AG04450 (cell line): ENCODE data around the gene NHERF1. TPM values are rescaled to one million over a fixed set of nuclear protein-coding genes. Genes with fewer than 3 reads are reported as not detected.

ENCODE experiments used
- CTCF ChIA-PET: fragments of 300-600, 350-600 bp; formaldehyde crosslinking; extraction: SDS; loops from one replicate; lab custom pipeline; 2022; ENCODE audit warnings: antibody characterized with exemption, inconsistent platforms; lab: Charles Lee
- POLR2A ChIA-PET: fragments of 350-600 bp; formaldehyde crosslinking; extraction: SDS; loops from one replicate; lab custom pipeline; 2021; ENCODE audit warnings: antibody characterized with exemption, inconsistent platforms; lab: Yijun Ruan, JAX
- DNase-seq: peaks from one replicate; pipeline ENCODE4 v3.0.0-alpha.2; 2011; ENCODE audit warnings: low read depth, low spot score
- H3K27ac ChIP-seq: one replicate; pipeline ENCODE4 v1.5.1; 2012; ENCODE audit warnings: low read depth, low read length, control low read depth
- H3K27me3 ChIP-seq: one replicate; pipeline ENCODE4 v1.6.0; 2012; ENCODE audit warnings: low read length; ENCODE audit not compliant: control insufficient read depth, insufficient read depth
- H3K4me3 ChIP-seq: 2 replicates; pipeline ENCODE4 v1.5.1; 2011; ENCODE audit warnings: mild to moderate bottlenecking, low read depth, low read length, control low read depth
- H3K9me3 ChIP-seq: 2 replicates; pipeline ENCODE4 v1.5.1; 2012; ENCODE audit warnings: low read length; ENCODE audit not compliant: control insufficient read depth, insufficient read depth
- polyA plus RNA-seq: library from polyadenylated mRNA; depleted of rRNA; stranded (reverse); fragments of >200 nt; gene quantifications from 2 replicates; pipeline ENCODE4 v1.2.3, GENCODE V29; 2011
- TF ChIP-seq, protein P1 (sequence below): IDR thresholded peaks from 2 replicates; pipeline ENCODE4 v1.5.1; 2011; ENCODE audit warnings: low read depth, low read length, control low read depth, inconsistent platforms

NHERF1 gene
- polyA plus RNA-seq, 1 experiment, result 10.5 TPM

- POLR2A ChIA-PET, result no interaction called here
- CTCF ChIA-PET, result interaction anchor here (0.6 to 2.5 kb wide), 4 partner anchors 8 to 62 kb away, joined by 3 to 18 read pairs (median 4); no protein-coding TSS in a partner anchor
- no peak for DNase-seq
Measured at GRCh38 chr17:74779501-74779900, 31.1 kb downstream of the NHERF1 start.

DNA sequence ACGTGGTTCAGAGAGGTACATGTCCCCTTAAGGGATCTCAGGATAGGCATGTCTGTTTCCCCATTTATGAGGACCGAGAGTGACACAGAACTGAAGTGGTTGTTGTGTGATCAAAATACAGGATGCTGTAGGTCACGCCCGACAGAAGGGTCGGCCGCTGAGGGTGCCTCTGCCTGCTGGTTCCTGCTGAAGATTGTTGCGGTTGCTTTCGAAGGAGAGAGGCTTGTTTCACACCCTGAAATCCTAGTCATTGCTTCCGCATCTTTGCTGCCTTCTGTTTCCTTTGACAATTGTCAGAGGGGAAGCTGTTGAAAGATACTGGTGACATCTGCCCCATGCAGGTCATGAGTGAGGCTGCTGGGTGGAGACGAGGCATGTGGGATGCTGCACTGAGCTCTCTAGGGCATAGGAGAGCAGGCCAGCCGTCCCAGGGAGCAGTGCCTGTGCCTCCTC lies 31.5 kb downstream of the NHERF1 start:
- no peak for DNase-seq
- no peak overlapping the region for H3K4me3 ChIP-seq
- ChIA-PET CTCF (interaction anchor here (0.6 to 2.5 kb wide), 3 partner anchors 12 to 62 kb away, joined by 3 to 18 read pairs (median 5); no protein-coding TSS in a partner anchor), POLR2A (no interaction called here)
- TF ChIP-seq, protein P1, sequence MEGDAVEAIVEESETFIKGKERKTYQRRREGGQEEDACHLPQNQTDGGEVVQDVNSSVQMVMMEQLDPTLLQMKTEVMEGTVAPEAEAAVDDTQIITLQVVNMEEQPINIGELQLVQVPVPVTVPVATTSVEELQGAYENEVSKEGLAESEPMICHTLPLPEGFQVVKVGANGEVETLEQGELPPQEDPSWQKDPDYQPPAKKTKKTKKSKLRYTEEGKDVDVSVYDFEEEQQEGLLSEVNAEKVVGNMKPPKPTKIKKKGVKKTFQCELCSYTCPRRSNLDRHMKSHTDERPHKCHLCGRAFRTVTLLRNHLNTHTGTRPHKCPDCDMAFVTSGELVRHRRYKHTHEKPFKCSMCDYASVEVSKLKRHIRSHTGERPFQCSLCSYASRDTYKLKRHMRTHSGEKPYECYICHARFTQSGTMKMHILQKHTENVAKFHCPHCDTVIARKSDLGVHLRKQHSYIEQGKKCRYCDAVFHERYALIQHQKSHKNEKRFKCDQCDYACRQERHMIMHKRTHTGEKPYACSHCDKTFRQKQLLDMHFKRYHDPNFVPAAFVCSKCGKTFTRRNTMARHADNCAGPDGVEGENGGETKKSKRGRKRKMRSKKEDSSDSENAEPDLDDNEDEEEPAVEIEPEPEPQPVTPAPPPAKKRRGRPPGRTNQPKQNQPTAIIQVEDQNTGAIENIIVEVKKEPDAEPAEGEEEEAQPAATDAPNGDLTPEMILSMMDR, result no peak
- H3K27me3 ChIP-seq, result no peaks in the 10 kb centered on the region
- H3K27ac ChIP-seq, result no peak overlapping the region
- H3K9me3 ChIP-seq, result no peaks in the 10 kb centered on the region

More at GRCh38 chr17:74779501-74779900, 31.1 kb downstream of the NHERF1 start:
- Histone ChIP-seq H3K4me3 (no peak overlapping the region), H3K27me3 (no peaks in the 10 kb centered on the region), H3K27ac (no peak overlapping the region), H3K9me3 (no peaks in the 10 kb centered on the region)
- TF ChIP-seq, protein P1, result no peak

- POLR2A ChIA-PET, result no interaction called here
- no peak for DNase-seq
- CTCF ChIA-PET, result interaction anchor here (2.5 kb wide), 1 partner anchor 11 kb away, joined by 18 read pairs; no protein-coding TSS in a partner anchor
- no peaks in the 10 kb centered on the region for H3K27me3 ChIP-seq
- no peak overlapping the region for H3K27ac ChIP-seq
- TF ChIP-seq, protein P1, result no peak
- no peak overlapping the region for H3K4me3 ChIP-seq
- no peaks in the 10 kb centered on the region for H3K9me3 ChIP-seq
Measured at GRCh38 chr17:74780443-74781238, 32.2 kb downstream of the NHERF1 start.

DNA sequence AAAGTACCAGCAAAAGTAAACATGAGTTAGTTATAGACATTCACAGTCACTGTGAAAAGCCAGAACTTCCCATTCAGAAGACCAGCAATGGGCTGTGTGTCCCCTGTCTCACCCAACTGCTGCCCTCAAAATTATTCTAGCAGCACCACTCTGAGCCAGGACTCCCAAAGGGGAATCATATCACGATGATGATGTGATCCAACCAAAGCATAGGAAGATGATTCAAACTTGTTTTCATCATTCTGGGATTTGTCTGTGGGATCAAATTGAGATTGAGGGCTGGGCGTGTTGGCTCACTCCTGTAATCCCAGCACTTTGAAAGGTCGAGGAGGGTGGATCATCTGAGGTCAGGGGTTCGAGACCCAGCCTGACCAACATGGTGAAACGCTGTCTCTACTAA lies 34.1 kb downstream of the NHERF1 start:
- H3K9me3 ChIP-seq, result no peaks in the 10 kb centered on the region
- no peak overlapping the region for H3K27ac ChIP-seq
- no peak overlapping the region for H3K4me3 ChIP-seq
- no peak for DNase-seq
- TF ChIP-seq, protein P1, result no peak
- no peaks in the 10 kb centered on the region for H3K27me3 ChIP-seq
- ChIA-PET CTCF (interaction anchor here (1.1 to 3.0 kb wide), 3 partner anchors 9 to 38 kb away, joined by 3 to 28 read pairs (median 3); no protein-coding TSS in a partner anchor), POLR2A (no interaction called here)

- Histone ChIP-seq H3K9me3 (no peaks in the 10 kb centered on the region), H3K27me3 (no peaks in the 10 kb centered on the region), H3K27ac (no peak overlapping the region), H3K4me3 (no peak overlapping the region)
- POLR2A ChIA-PET, result no interaction called here
- TF ChIP-seq, protein P1, result no peak
- DNase-seq, result no peak
- CTCF ChIA-PET, result interaction anchor here (0.7 to 3.0 kb wide), 2 partner anchors 7 to 10 kb away, joined by 3 to 28 read pairs; no protein-coding TSS in a partner anchor
Measured at GRCh38 chr17:74784125-74784810, 35.8 kb downstream of the NHERF1 start.
